ENCODE data around the gene HES2.

DNA sequence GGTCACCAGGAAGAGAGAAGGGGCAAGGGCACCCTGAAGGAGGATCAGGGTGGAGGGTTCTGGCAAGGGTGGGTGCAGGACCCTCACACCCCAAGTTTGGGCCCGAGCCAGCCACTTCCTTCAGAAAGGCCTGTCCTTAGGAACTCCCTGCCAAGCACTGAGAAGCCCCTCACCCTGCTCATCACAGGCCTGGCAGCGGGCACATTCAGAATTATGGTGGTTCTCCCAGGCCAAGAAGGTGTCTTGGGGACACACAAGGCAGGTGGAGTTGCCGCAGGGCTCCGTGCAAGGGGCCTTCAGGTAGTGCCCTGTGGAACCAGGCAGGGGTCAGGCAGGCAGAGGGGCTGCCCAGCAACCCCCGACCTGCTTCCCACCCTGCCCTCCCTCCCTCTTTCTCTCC is 45.2 kb upstream of the HES2 start:
- TF ChIP-seq POLR2AphosphoS5 (IDR thresholded peaks at IDR 0.05) = no peak
- TF ChIP-seq POLR2A (IDR thresholded peaks at IDR 0.05) = no peak
- TF ChIP-seq, protein P1, sequence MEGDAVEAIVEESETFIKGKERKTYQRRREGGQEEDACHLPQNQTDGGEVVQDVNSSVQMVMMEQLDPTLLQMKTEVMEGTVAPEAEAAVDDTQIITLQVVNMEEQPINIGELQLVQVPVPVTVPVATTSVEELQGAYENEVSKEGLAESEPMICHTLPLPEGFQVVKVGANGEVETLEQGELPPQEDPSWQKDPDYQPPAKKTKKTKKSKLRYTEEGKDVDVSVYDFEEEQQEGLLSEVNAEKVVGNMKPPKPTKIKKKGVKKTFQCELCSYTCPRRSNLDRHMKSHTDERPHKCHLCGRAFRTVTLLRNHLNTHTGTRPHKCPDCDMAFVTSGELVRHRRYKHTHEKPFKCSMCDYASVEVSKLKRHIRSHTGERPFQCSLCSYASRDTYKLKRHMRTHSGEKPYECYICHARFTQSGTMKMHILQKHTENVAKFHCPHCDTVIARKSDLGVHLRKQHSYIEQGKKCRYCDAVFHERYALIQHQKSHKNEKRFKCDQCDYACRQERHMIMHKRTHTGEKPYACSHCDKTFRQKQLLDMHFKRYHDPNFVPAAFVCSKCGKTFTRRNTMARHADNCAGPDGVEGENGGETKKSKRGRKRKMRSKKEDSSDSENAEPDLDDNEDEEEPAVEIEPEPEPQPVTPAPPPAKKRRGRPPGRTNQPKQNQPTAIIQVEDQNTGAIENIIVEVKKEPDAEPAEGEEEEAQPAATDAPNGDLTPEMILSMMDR (IDR thresholded peaks at IDR 0.05) = no peak

Measured in transverse colon (tissue), 4 donors.